SU-DHL-6 (cell line): ENCODE data around the gene LIG3.
"Not testable (repeated sequence)": the region's sequence is repeated elsewhere in the genome, so short reads cannot be mapped to it uniquely, and the experiment has no call there.

Source experiments
- H2AFZ ChIP-seq: fragments of 200-600 bp; sonication (generic); 2 replicates; pipeline ENCODE4 v1.6.1; 2014; ENCODE audit warnings: low read depth, mild to moderate bottlenecking, moderate library complexity, mixed read lengths, antibody characterized with exemption, low read length; ENCODE audit not compliant: severe bottlenecking
- H3F3A ChIP-seq: fragments of 200-600 bp; shearing (Covaris generic); 2 replicates; pipeline ENCODE4 v1.6.0; 2016; ENCODE audit warnings: antibody characterized with exemption, mild to moderate bottlenecking; ENCODE audit not compliant: insufficient read depth
- H3K27ac ChIP-seq: fragments of 200-600 bp; sonication (generic); 2 replicates; pipeline ENCODE4 v1.5.1; 2016; ENCODE audit warnings: low read depth, mild to moderate bottlenecking, low read length, moderate library complexity, mixed read lengths
- H3K27me3 ChIP-seq: fragments of 200-600 bp; sonication (generic), shearing (Covaris generic); 2 replicates; pipeline ENCODE4 v1.6.0; 2014; ENCODE audit warnings: mild to moderate bottlenecking, low read length
- H3K36me3 ChIP-seq: fragments of 200-600 bp; sonication (generic); 2 replicates; pipeline ENCODE4 v1.6.1; 2014; ENCODE audit warnings: mild to moderate bottlenecking, low read length, mixed read lengths
- H3K4me2 ChIP-seq: fragments of 300-600, 200-600 bp; shearing (Covaris generic), sonication (generic); 2 replicates; pipeline ENCODE4 v1.6.0; 2014; ENCODE audit warnings: low read length, low read depth, mild to moderate bottlenecking; ENCODE audit not compliant: poor library complexity, severe bottlenecking
- H3K4me3 ChIP-seq: fragments of 200-600 bp; sonication (generic); 2 replicates; pipeline ENCODE4 v1.5.1; 2014; ENCODE audit warnings: antibody characterized with exemption, low read length, mild to moderate bottlenecking, mixed read lengths; ENCODE audit not compliant: insufficient read depth, poor library complexity, severe bottlenecking
- H3K79me2 ChIP-seq: fragments of 200-600 bp; sonication (generic); 2 replicates; pipeline ENCODE4 v1.6.1; 2014; ENCODE audit warnings: mild to moderate bottlenecking, low read length, moderate library complexity; ENCODE audit not compliant: insufficient read depth
- H3K9ac ChIP-seq: fragments of 200-600 bp; sonication (generic); 2 replicates; pipeline ENCODE4 v1.7.0; 2014; ENCODE audit warnings: mild to moderate bottlenecking, low read length
- H3K9me2 ChIP-seq: fragments of 200-600 bp; sonication (generic); replicated peaks from 2 replicates; pipeline ENCODE4 v1.6.1; 2014; ENCODE audit warnings: low read length; ENCODE audit not compliant: insufficient read depth
- H3K9me3 ChIP-seq: fragments of 200-600 bp; sonication (generic); 2 replicates; pipeline ENCODE4 v1.6.1; 2014; ENCODE audit warnings: low read length, mixed read lengths; ENCODE audit not compliant: insufficient read depth
- H4K20me1 ChIP-seq: fragments of 200-600 bp; sonication (generic); 2 replicates; pipeline ENCODE4 v1.6.1; 2014; ENCODE audit warnings: low read depth, mild to moderate bottlenecking, antibody characterized with exemption, low read length, moderate library complexity, mixed read lengths
- EZH2phosphoT487 ChIP-seq: fragments of 200-600 bp; sonication (generic), shearing (Covaris generic); conservative IDR thresholded peaks from 2 replicates; pipeline ENCODE4 v1.6.1; 2018; ENCODE audit warnings: mild to moderate bottlenecking, antibody characterized with exemption, low read length, moderate library complexity, mixed read lengths
- TF ChIP-seq, protein P1 (sequence below): fragments of 200-600 bp; sonication (generic); IDR thresholded peaks from one replicate; pipeline ENCODE4 v1.5.1; 2017; ENCODE audit warnings: antibody characterized with exemption, mild to moderate bottlenecking, low read length, moderate library complexity; ENCODE audit not compliant: insufficient read depth, poor library complexity, severe bottlenecking

LIG3 gene

GRCh38 chr17:35025541-35025940 lies 45.2 kb downstream of the LIG3 start:
- H4K20me1 ChIP-seq, result no peaks in the 10 kb centered on the region; the same call in 1 of the 2 replicates
- no peak overlapping the region for H3K4me3 ChIP-seq
- no peak overlapping the region for H3K4me2 ChIP-seq
- no peaks in the 10 kb centered on the region for H3K36me3 ChIP-seq
- H3K27me3 ChIP-seq, result no peaks in the 10 kb centered on the region
- no peaks in the 10 kb centered on the region for H3K79me2 ChIP-seq
- no peaks in the 10 kb centered on the region for H3K9me2 ChIP-seq
- TF ChIP-seq, protein P1, sequence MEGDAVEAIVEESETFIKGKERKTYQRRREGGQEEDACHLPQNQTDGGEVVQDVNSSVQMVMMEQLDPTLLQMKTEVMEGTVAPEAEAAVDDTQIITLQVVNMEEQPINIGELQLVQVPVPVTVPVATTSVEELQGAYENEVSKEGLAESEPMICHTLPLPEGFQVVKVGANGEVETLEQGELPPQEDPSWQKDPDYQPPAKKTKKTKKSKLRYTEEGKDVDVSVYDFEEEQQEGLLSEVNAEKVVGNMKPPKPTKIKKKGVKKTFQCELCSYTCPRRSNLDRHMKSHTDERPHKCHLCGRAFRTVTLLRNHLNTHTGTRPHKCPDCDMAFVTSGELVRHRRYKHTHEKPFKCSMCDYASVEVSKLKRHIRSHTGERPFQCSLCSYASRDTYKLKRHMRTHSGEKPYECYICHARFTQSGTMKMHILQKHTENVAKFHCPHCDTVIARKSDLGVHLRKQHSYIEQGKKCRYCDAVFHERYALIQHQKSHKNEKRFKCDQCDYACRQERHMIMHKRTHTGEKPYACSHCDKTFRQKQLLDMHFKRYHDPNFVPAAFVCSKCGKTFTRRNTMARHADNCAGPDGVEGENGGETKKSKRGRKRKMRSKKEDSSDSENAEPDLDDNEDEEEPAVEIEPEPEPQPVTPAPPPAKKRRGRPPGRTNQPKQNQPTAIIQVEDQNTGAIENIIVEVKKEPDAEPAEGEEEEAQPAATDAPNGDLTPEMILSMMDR, result no peak
- TF ChIP-seq EZH2phosphoT487, result no peak
- no peaks in the 10 kb centered on the region for H3K9me3 ChIP-seq
- no peak overlapping the region for H2AFZ ChIP-seq
- H3K27ac ChIP-seq, result no peak overlapping the region
- no peak overlapping the region for H3K9ac ChIP-seq
- H3F3A ChIP-seq, result no peaks in the 10 kb centered on the region

DNA sequence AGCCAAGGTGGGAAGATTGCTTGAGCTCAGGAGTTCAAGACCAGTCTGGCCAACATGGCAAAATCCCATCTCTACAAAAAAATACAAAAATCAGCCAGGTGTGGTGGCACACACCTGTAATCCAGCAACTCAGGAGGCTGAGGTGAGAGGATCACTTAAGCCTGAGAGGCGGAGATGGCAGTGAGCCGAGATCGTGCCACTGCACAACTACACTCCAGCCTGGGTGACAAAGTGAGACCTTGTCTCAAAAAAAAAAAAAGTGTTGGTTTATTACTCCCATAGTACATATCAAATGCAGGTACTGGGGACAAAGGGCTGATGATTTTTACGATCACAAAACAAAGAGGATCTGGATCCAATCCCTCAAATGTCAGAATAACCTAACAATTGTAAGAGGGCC lies 47.8 kb downstream of the LIG3 start:
- H4K20me1 ChIP-seq, H3K36me3 ChIP-seq, H3K9me3 ChIP-seq, H3K79me2 ChIP-seq, H3K27ac ChIP-seq, H3K27me3 ChIP-seq, H3K4me3 ChIP-seq, H2AFZ ChIP-seq, H3K9ac ChIP-seq, H3K4me2 ChIP-seq, H3K9me2 ChIP-seq, H3F3A ChIP-seq: not testable (repeated sequence)

DNA sequence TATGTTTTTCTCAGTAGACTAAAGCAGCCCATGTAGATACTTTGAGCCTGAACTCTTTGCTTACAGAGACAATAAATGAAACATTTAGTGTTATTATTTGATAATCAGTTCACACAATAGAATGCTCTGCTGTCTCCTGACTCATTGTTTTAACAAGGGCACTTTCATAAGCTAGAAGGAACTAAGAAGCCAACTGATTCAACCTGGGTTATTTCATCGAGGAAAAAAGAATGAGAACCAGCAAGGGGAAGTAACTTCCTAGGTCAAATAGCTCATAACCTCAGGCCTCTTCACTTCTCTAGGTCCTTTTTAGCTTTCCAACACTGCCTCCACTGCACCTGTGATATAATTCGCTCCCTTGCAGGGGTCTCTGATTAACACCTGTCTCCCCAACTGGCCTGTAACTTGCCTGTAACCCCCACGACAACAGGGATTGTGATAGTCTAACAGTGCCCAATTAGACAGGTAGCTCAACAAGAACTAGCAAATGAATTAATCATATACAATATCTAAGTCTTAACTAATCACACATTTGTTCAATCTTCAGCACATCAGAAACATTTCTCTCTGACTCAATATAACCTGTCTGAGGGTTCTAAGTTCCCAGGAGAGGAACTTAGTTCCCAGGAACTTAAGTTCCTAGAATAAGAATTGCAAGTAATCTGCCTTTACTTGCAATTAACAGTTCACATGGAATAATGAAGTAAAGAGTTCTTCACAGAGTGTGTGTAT lies 48.4 kb downstream of the LIG3 start:
- Histone ChIP-seq H3K4me3 (no peak overlapping the region), H3K79me2 (no peaks in the 10 kb centered on the region), H4K20me1 (no peaks in the 10 kb centered on the region; the same call in 1 of the 2 replicates), H2AFZ (no peak overlapping the region), H3K4me2 (no peak overlapping the region), H3K27ac (no peak overlapping the region), H3K9me2 (no peaks in the 10 kb centered on the region), H3K36me3 (no peaks in the 10 kb centered on the region), H3K27me3 (no peaks in the 10 kb centered on the region), H3K9ac (no peak overlapping the region), H3K9me3 (no peaks in the 10 kb centered on the region), H3F3A (no peaks in the 10 kb centered on the region)
- TF ChIP-seq EZH2phosphoT487, result no peak
- TF ChIP-seq, protein P1, result no peak

- H3K27ac ChIP-seq, result no peak overlapping the region
- no peak overlapping the region for H3K9ac ChIP-seq
- H2AFZ ChIP-seq, result no peak overlapping the region
- no peak for TF ChIP-seq EZH2phosphoT487
- TF ChIP-seq, protein P1, result no peak
- no peaks in the 10 kb centered on the region for H3K9me2 ChIP-seq
- H3K4me2 ChIP-seq, result no peak overlapping the region
- no peak overlapping the region for H3K4me3 ChIP-seq
- H3K27me3 ChIP-seq, result no peaks in the 10 kb centered on the region
- no peaks in the 10 kb centered on the region for H3F3A ChIP-seq
- H3K79me2 ChIP-seq, result no peaks in the 10 kb centered on the region
- H3K36me3 ChIP-seq, result no peaks in the 10 kb centered on the region
- no peaks in the 10 kb centered on the region for H3K9me3 ChIP-seq
- no peaks in the 10 kb centered on the region for H4K20me1 ChIP-seq
Observed at GRCh38 chr17:35030780-35031179, 50.5 kb downstream of the LIG3 start.
